ENCODE measurements around the gene LPIN2. TPM values are rescaled to one million over a fixed set of nuclear protein-coding genes. Genes with fewer than 3 reads are reported as not detected.

The LPIN2 gene
- total and polyA plus RNA-seq, 2 of the 13 experiments (the other 11 are each of a cell fraction or from before 2014, with no cell fraction given), result 46.0 to 119 TPM

GRCh38 chr18:3060667-3061580 is 48.0 kb upstream of the LPIN2 start (continued):
- no peak for TF ChIP-seq EED (CRISPR knock-in tag; IDR thresholded peaks at IDR 0.05)
- peak; percentile 80 for TF ChIP-seq ERF (CRISPR knock-in tag; IDR thresholded peaks at IDR 0.05)
- TF ChIP-seq, protein P1, sequence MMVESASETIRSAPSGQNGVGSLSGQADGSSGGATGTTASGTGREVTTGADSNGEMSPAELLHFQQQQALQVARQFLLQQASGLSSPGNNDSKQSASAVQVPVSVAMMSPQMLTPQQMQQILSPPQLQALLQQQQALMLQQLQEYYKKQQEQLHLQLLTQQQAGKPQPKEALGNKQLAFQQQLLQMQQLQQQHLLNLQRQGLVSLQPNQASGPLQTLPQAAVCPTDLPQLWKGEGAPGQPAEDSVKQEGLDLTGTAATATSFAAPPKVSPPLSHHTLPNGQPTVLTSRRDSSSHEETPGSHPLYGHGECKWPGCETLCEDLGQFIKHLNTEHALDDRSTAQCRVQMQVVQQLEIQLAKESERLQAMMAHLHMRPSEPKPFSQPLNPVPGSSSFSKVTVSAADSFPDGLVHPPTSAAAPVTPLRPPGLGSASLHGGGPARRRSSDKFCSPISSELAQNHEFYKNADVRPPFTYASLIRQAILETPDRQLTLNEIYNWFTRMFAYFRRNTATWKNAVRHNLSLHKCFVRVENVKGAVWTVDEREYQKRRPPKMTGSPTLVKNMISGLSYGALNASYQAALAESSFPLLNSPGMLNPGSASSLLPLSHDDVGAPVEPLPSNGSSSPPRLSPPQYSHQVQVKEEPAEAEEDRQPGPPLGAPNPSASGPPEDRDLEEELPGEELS (CRISPR knock-in tag; IDR thresholded peaks at IDR 0.05), result peak; percentile 92
- TF ChIP-seq ATF7-NPFF (CRISPR knock-in tag; IDR thresholded peaks at IDR 0.05; ENCODE audit: low read depth), result no peak
- peak; percentile 72 for TF ChIP-seq FOSL2 (CRISPR knock-in tag; IDR thresholded peaks at IDR 0.05)
- TF ChIP-seq TFDP1 (CRISPR knock-in tag; IDR thresholded peaks at IDR 0.05; ENCODE audit: borderline replicate concordance), result peak; percentile 31; the same call in 1 of the 2 replicates
- TF ChIP-seq, protein P2, sequence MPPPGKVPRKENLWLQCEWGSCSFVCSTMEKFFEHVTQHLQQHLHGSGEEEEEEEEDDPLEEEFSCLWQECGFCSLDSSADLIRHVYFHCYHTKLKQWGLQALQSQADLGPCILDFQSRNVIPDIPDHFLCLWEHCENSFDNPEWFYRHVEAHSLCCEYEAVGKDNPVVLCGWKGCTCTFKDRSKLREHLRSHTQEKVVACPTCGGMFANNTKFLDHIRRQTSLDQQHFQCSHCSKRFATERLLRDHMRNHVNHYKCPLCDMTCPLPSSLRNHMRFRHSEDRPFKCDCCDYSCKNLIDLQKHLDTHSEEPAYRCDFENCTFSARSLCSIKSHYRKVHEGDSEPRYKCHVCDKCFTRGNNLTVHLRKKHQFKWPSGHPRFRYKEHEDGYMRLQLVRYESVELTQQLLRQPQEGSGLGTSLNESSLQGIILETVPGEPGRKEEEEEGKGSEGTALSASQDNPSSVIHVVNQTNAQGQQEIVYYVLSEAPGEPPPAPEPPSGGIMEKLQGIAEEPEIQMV (CRISPR knock-in tag; IDR thresholded peaks at IDR 0.05; ENCODE audit: low read depth), result peak; percentile 29; the same call in 1 of the 2 replicates
- 0 out of 2 replicates have a peak, but pooled peaks have one; percentile 49 for TF ChIP-seq ZNF337 (CRISPR knock-in tag; IDR thresholded peaks at IDR 0.05; ENCODE audit: borderline replicate concordance, low read depth)
- TF ChIP-seq SIX4 (CRISPR knock-in tag; IDR thresholded peaks at IDR 0.05), result peak; percentile 46; the same call in 1 of the 2 replicates
- no peak for TF ChIP-seq ZSCAN21 (CRISPR knock-in tag; IDR thresholded peaks at IDR 0.05; ENCODE audit: borderline replicate concordance)
- TF ChIP-seq PHF5A (CRISPR knock-in tag; IDR thresholded peaks at IDR 0.05; ENCODE audit: low read depth, unreplicated experiment), result peak; percentile 61
- no peak for TF ChIP-seq ZNF564 (CRISPR knock-in tag; IDR thresholded peaks at IDR 0.05)
- no peak for TF ChIP-seq ZNF441 (CRISPR knock-in tag; IDR thresholded peaks at IDR 0.05; ENCODE audit: borderline replicate concordance)
- TF ChIP-seq ZNF747 (CRISPR knock-in tag; IDR thresholded peaks at IDR 0.05; ENCODE audit: borderline replicate concordance), result peak; percentile 63; the same call in 1 of the 2 replicates
- TF ChIP-seq, protein P3, sequence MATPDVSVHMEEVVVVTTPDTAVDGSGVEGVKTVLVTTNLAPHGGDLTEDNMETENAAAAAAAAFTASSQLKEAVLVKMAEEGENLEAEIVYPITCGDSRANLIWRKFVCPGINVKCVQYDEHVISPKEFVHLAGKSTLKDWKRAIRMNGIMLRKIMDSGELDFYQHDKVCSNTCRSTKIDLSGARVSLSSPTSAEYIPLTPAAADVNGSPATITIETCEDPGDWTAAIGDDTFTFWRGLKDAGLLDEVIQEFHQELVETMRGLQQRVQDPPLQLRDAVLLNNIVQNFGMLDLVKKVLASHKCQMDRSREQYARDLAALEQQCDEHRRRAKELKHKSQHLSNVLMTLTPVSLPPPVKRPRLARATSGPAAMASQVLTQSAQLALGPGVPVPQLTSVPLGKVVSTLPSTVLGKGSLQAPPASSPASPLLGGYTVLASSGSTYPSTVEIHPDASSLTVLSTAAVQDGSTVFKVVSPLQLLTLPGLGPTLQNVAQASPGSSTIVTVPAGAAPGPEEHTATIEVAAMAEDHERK (CRISPR knock-in tag; IDR thresholded peaks at IDR 0.05; ENCODE audit: low read depth), result no peak
- TF ChIP-seq U2AF1 (optimal IDR thresholded peaks at IDR 0.05; ENCODE audit: low read depth, low read length), result no peak
- no peak for TF ChIP-seq ZNF256 (CRISPR knock-in tag; conservative IDR thresholded peaks at IDR 0.05)
- TF ChIP-seq RARA (CRISPR knock-in tag; IDR thresholded peaks at IDR 0.05), result peak; percentile 97

All from HepG2 (cell line).